Stomach (tissue), 4 donors: ENCODE results near the gene CARF.

Experiments used
- CTCF ChIP-seq, 7 experiments: fragments of 450-650 bp in 4 of 7; fragments of 200-600 bp in 3 of 7; sonication (generic) in 3 of 7; IDR thresholded peaks; one replicate each; pipeline ENCODE4 v1.5.1; 2016 to 2019; ENCODE audit warnings: antibody characterized with exemption in 7 of 7, control low read depth in 2 of 7, mild to moderate bottlenecking in 1 of 7
- EP300 ChIP-seq: sonication (generic); formaldehyde crosslinking; IDR thresholded peaks from one replicate; pipeline ENCODE4 v1.6.1; 2017; ENCODE audit warnings: antibody characterized with exemption
- POLR2A ChIP-seq, 4 donors: fragments of 450-650 bp; IDR thresholded peaks; one replicate each; pipeline ENCODE4 v1.6.1; 2016; ENCODE audit warnings: antibody characterized with exemption in 4 of 4, control low read depth in 2 of 4, mild to moderate bottlenecking in 1 of 4, moderate library complexity in 1 of 4
- POLR2AphosphoS5 ChIP-seq, 3 donors: sonication (generic); formaldehyde crosslinking; IDR thresholded peaks; one replicate each; pipeline ENCODE4 v1.6.1; 2016; ENCODE audit warnings: antibody characterized with exemption in 3 of 3

DNA sequence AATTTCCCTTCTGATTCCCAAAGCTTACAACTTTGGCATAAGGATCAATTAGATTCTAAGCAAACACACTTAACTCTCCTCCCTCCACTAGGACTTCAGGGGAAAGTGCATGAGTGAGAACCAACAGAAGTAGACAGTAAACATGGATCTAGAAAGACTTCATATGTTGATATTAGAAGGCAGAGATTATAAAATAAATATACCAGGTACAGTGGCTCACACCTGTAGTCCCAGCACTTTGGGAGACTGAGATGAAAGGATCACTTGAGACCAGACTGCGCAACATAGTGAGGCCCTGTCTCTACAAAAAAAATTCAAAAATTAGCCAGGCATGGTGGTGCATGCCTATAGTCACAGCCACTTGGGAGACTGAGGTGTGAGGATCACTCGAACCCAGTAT is 118.5 kb downstream of the CARF start:
- TF ChIP-seq EP300: no peak
- no peak for TF ChIP-seq POLR2A (IDR thresholded peaks at IDR 0.05)
- no peak for TF ChIP-seq CTCF (IDR thresholded peaks at IDR 0.05)
- no peak for TF ChIP-seq POLR2AphosphoS5 (IDR thresholded peaks at IDR 0.05)
